HG03097 (cell line): ENCODE measurements around the gene ZGPAT.

ENCODE experiments used
- ATAC-seq: cut with Tn5 transposase; IDR thresholded peaks from one replicate; pipeline ENCODE4 v1.9.1; 2021; ENCODE audit not compliant: unreplicated experiment, low FRiP score

The ZGPAT gene

DNA sequence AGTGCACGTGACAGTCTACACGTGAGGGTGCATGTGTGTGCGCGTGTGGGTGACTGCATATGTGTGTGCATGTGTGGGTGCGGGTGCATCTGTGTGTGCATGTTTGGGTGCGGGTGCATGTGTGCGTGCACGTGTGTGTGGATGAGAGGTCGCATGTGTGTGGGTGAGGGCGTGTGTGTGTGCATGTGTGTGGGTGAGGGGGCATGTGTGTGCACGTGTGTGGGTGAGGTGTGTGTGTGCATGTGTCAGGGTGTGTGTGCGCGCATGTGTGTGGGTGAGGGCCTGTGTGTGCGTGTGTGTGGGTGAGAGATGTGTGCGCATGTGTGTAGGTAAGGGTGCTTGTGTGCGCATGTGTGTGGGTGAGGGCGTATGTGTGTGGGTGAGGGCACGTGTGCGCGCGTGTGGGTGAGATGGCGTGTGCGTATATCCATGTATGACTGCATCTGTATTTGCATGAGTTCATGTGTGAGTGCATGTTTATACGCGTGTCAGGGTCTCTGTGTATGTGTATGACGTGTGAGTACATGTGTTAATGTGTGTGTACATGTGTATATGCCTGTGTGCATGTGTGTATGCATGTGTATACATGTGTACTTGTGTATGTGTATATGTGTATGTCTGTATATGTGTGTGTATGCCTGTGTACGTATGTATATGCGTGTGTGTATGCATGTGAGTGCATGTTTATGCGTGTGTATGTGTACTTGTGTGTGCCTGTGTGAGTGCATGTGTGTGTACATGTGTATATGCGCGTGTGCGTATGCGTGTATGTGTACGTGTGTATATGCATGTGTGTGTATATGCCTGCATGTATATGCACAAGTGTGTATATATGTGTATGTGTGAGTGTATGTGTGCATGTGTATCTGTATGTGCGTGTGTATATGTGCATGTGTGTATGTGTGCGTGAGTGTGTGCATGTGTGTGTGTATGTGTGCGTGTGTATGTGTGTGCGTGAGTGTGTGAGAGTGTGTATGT, 24.6 kb downstream of the ZGPAT start:
- ATAC-seq, result no peak

GRCh38 chr20:63733117-63733516, 25.3 kb downstream of the ZGPAT start:
- ATAC-seq, result no peak

DNA sequence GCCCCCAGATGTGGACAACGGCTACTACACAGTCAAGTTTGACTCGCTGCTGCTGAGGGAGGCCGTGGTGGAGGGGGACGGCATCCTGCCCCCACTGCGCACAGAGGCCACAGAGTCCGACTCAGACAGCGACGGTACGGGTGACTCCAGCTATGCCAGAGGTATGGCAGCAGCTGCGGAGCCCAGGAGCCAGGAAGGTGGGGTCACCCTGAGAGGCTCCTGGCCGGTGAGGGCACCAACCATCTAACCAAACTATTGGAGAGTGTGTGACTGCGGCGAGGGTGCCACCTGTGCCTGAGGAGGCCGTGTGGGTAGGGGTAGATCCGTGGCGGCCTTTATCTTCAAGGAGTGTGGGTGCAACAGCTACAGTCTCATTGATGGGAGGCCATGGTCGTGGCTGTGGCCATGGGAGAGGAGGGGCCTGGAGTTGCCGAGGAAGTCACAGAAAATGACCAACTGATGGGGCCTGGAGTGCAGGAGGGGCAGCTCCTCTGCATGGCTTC, 25.8 kb downstream of the ZGPAT start:
- ATAC-seq, result no peak

DNA sequence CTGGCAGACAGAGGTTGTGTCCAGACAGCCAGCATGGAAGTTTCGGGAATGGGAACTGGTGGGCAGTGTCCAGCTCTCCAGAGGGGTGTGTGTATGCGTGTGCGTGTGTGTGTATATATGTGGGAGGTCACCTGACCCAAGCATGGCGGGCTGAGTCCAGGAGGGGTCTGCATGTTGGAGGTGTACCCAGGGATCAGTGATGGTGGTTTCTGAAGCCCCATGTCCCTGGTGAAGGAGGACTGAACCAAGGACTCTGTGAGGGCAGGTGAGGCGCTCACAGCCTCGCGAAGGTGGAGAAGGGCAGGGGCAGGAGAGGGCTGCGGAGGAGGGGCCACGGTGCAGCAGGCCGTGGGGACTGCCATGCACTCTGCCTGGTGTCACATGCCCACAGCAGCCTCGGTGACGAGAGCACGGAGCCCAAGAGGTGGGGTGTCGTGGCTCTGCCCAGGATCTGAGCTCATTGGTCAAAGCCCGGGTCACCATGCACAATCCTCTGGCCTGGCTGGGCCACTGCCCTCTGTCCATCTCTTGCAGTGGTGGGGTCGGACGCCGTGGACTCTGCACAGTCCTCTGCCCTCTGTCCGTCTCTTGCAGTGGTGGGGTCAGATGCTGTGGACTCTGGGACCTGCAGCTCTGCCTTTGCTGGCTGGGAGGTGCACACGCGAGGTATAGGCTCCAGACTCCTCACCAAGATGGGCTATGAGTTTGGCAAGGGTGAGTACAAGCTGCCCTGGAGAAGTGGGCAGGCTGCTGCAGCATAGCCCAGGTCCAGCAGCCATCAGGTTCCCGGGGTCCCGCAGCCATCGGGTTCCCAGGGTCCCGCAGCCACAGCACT, 26.5 kb downstream of the ZGPAT start:
- no peak for ATAC-seq

DNA sequence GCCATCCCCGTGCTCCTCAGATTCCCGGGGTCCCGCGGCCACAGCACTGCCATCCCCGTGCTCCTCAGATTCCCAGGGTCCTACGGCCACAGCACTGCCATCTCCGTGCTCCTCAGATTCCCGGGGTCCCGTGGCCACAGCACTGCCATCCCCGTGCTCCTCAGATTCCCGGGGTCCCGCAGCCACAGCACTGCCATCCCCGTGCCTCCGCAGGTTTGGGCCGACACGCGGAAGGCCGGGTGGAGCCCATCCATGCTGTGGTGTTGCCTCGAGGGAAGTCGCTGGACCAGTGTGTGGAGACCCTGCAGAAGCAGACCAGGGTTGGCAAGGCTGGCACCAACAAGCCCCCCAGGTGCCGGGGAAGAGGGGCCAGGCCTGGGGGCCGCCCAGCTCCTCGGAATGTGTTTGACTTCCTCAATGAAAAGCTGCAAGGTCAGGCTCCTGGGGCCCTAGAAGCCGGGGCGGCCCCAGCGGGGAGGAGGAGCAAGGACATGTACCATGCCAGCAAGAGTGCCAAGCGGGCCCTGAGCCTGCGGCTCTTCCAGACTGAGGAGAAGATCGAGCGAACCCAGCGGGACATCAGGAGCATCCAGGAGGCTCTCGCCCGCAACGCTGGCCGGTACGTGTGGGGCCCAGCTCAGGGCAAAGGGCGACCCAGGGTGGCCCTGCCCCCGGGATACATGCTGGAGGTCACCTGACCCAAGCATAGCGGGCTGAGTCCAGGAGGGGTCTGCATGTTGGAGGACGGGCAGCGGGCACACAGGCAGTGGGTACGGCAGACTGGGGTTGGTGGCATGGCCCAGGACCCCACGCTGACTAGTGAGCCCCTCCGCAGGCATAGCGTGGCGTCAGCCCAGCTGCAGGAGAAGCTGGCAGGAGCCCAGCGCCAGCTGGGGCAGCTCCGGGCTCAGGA, 27.4 kb downstream of the ZGPAT start:
- no peak for ATAC-seq

DNA sequence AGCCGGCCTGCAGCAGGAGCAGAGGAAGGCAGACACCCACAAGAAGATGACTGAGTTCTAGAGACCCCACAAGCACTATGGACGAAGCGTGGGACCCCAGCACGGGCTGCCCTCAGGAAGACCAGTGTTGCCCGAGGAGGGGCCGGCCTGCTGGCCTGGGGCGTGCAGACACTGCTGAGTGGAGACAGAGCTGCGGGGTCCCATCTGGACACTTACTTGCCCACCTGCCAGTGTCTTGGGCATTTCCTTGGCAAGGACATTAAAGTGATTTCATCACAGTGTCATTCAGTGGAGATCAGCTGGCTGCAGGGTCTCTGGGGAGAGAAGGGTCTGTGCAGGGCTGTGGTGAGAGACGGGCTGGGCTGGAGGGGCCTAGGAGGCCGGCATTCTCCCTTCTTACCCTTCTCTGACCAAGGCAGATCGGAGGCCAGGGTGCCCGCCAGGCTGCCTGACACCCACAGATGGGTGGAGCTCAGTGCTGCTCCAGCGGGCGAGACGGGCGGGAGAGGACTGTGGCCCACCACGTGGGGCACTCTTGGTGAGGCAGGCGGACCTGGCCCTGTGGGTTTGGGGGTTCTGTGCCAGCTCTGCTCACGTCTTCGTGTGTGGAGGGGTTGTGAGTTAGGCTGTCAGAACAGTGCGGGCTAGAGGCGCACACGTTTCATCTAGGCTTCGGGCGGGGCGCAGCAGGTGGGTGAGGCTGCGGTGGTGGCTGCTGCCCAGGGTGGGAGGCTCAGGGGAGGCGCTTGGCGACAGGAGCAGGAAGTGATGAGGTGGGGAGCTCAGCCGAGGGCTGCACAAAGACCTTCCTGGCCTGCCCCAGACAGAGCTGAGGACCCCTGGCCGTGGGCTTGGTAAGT, 28.2 kb downstream of the ZGPAT start, which contains the start of gene LIME1:
TSS of gene LIME1 (plus strand) at position 806 of the 860 bp plus-strand sequence. CDS start 886 bp downstream, outside the sequence.
- ATAC-seq, result peak; percentile 22

DNA sequence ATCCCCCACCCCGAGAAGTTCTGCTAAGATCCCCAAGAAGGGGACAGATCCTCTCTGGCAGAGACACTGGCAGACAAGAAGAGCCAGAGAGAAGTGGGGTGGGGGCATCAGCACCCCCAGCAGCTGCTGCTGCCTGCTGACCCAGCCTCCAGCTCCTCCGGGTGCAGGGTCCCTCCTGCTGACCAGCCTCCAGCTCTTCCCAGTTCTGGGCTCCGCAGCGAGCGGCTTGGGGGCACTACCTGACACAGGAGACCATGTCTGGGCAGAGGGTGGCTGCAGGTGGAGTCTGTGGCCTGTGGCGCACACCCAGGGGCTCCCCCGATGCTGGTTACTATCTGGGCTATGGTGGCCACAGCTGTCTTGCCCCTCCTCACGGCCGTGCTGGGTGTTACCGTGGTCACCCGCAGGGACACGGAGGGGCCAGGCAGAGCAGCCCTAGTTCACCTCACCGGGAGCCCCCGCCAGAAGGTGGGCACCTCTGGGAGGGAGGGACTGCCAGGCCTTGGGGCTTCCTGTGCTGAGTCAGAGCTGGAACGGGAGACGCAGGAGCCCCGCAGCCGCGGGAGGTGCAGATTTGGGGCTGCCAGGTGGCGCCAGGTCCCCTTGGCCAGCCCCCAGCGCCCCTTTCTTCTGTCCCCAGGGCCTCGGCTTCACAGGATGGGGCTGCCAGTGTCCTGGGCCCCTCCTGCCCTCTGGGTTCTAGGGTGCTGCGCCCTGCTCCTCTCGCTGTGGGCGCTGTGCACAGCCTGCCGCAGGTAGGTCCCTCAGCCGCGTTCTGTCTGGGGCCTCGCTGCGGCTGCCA, 29.3 kb downstream of the ZGPAT start:
- no peak for ATAC-seq

DNA sequence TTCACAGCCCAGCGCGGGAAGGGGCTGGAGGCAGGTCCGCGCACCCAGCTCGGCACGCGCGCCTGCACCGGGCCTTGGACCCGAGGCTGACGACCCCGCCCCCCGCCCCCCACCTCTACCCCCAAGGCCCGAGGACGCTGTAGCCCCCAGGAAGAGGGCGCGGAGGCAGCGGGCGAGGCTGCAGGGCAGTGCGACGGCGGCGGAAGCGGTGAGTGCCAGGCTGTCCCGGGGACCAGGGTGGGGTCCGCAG, 29.8 kb downstream of the ZGPAT start:
- no peak for ATAC-seq

- ATAC-seq, result no peak
These were observed 30.3 kb downstream of the ZGPAT start for GRCh38 chr20:63737945-63738686.

- no peak for ATAC-seq
These were observed 30.9 kb downstream of the ZGPAT start for GRCh38 chr20:63738687-63739129.

DNA sequence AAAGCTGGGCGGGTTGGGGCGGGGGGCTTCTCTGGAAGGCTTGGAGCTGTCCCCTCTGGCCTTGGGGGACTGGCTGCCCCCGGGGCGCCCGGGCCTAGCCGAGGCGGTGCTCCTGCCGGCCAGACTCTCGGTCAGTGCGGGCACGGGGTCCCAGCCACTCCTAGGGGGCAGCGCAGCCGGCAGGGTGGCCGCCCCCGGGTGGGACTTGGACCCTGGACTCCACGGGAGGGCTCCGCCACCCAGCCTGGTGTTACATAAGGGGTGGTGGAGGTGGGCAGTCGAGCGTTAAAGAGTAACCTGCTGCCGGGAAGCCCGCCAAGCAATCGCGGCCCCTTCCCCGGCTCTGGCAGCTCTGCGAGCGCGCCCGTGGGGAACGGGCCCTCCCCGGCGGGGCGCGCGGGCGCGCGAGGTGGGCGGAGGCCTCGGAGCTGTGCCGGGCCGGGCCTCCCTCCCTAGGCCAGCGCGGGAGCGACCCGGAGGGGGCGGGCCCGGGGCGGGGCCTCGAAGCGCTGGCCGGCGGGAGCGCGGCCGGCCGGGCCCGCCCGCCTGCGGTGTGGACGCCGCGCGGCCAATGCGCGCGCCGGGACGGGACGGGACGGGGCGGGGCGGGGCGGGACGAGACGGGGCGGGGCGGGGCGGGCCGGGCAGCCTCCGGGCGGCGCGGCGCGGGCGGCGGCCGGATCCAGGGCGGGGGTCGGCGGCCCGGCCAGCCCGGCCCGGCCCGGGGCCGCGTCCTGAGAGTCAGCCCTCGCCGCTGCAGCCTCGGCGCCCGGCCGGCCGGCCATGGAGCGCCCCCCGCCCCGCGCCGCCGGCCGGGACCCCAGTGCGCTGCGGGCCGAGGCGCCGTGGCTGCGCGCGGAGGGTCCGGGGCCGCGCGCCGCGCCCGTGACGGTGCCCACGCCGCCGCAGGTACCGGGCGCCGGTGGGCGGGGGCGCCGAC, 31.6 kb downstream of the ZGPAT start, which contains the start of gene SLC2A4RG:
TSS of gene SLC2A4RG (plus strand) at position 647 of the 940 bp plus-strand sequence. CDS start at position 784, 137 bp downstream.
- ATAC-seq, result peak; percentile 34

DNA sequence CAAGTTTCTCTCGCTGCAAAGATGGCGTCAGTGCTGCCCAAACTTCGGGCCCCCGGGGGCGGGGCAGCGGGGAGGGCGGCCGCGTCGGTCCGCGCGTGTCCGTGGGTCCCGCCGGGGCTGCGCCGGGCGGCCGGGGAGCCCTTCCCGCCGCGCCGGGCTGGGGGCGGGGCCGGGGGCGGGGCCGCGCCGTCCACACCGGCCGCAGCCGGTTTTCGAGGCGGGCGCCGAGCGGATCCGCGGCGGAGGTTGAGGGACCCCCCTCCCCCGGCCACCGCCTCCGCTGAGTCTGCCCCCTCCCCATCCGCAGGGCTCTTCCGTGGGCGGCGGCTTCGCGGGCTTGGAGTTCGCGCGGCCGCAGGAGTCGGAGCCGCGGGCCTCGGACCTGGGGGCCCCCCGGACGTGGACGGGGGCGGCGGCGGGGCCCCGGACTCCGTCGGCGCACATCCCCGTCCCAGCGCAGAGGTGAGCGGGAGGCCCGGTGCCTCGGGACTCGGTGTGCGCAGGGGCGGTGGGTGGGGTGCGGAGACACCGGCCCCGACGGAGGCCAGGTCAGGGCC, 32.3 kb downstream of the ZGPAT start:
- no peak for ATAC-seq

DNA sequence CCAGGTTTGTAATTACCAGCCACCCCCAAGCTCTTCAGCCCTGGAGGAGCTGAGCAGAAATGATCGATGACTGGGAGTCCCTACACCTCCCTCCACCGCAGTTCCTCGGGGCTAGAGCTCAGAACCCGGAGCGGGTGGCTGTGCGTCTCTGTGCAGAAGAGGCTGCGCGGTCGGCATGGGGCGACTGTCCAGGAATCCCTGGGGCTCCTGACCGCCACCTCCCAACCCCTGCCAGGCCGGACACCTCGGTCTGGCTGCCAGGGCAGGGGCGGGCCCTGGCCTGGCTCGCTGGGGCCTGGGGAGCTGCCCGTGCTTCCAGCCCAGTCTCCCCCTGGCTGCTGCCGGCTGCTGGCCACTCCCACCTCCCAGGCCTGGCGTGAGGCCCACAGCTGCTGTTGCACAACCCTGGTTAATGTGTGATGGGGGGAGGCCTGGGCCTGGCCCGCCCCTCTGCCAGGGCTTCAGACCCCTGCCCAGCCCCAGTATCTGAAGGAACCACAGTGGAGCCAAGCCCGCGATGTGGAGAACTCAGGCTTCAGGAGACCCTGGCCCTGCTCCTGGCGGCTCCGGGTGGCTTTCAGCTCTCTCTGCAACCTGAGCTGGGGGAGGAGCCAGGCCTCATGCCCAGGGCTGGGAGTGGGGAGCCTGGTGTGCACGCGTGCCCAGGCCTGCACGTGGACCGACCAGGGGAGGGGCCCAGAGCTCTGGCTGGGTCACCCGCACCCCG, 33.0 kb downstream of the ZGPAT start:
- no peak for ATAC-seq

GRCh38 chr20:63741354-63741675, 33.5 kb downstream of the ZGPAT start:
- ATAC-seq, result no peak

- no peak for ATAC-seq
These were observed 34.0 kb downstream of the ZGPAT start for GRCh38 chr20:63741676-63742380.
